Sigmoid colon (tissue), 7 donors: Measurements from ENCODE around the gene EHBP1. TPM values are rescaled to one million over a fixed set of nuclear protein-coding genes. Genes with fewer than 3 reads are reported as not detected.

ENCODE experiments used
- DNase-seq: peaks from one replicate; pipeline ENCODE4 v3.0.0-alpha.2; 2019
- H3K27ac ChIP-seq, 4 donors: fragments of 200-600 bp; sonication (generic); one replicate each; pipeline ENCODE4 v1.5.1; 2016 to 2019; ENCODE audit warnings: mild to moderate bottlenecking in 1 of 4
- H3K27me3 ChIP-seq, 3 donors: fragments of 200-600 bp; sonication (generic); one replicate each; pipeline ENCODE4 v1.5.1; 2019; ENCODE audit warnings: mild to moderate bottlenecking in 1 of 3
- H3K36me3 ChIP-seq, 4 donors: fragments of 200-600 bp; sonication (generic); one replicate each; pipeline ENCODE4 v1.5.1; 2016 to 2019
- H3K4me1 ChIP-seq, 4 donors: fragments of 200-600 bp; sonication (generic); one replicate each; pipeline ENCODE4 v1.5.1; 2017 to 2019
- H3K4me3 ChIP-seq, 4 donors: fragments of 200-600 bp; sonication (generic); one replicate each; pipeline ENCODE4 v1.5.1; 2017 to 2019; ENCODE audit warnings: mild to moderate bottlenecking in 2 of 4, moderate library complexity in 1 of 4
- H3K9me3 ChIP-seq, 4 donors: fragments of 200-600 bp in 3 of 4; sonication (generic) in 3 of 4; one replicate each; pipeline versions ENCODE4 v1.5.1 to v1.6.1; 2013 to 2019
- EP300 ChIP-seq, 4 donors: sonication (generic); formaldehyde crosslinking; IDR thresholded peaks; one replicate each; pipeline ENCODE4 v1.6.1; 2017; ENCODE audit warnings: antibody characterized with exemption in 4 of 4
- POLR2A ChIP-seq, 2 donors: fragments of 450-650 bp; IDR thresholded peaks; one replicate each; pipeline ENCODE4 v1.6.1; 2016; ENCODE audit warnings: antibody characterized with exemption in 2 of 2, mild to moderate bottlenecking in 2 of 2, moderate library complexity in 2 of 2
- POLR2AphosphoS5 ChIP-seq, 4 donors: sonication (generic); formaldehyde crosslinking; IDR thresholded peaks; one replicate each; pipeline ENCODE4 v1.6.1; 2017; ENCODE audit warnings: antibody characterized with exemption in 4 of 4
- WGBS, 2 donors: extraction: QIAGEN DNeasy Blood & Tissue Kit; methylation state at CpG; one replicate each; pipeline ENCODE4 v1.1.7; 2013; 5-methylcytosine and 5-hydroxymethylcytosine counted together
- intact Hi-C: fragments of 100-400 bp; cut with DNase I; formaldehyde crosslinking; loops from one replicate; pipeline ENCODE4 v1.15.1; 2023
- polyA plus RNA-seq, 3 donors: library from polyadenylated mRNA; stranded (reverse); fragments of 200-250 nt; gene quantifications; one replicate each; pipeline ENCODE4 v1.2.3, GENCODE V29; 2013
- small RNA-seq, 3 donors: library from RNA; depleted of rRNA; stranded (forward); fragments of <200 nt; gene quantifications; one replicate each; pipeline ENCODE3, GENCODE V24; 2016
- total RNA-seq, 4 donors: library from RNA; depleted of rRNA; stranded (reverse); fragments of >200 nt; gene quantifications; one replicate each; pipeline ENCODE4 v1.1.0, GENCODE V29; 2016
- TF ChIP-seq, protein P1 (sequence below), 4 experiments: fragments of 450-650 bp in 3 of 4; fragments of 200-600 bp in 1 of 4; IDR thresholded peaks; one replicate each; pipeline ENCODE4 v1.5.1; 2016 to 2019; ENCODE audit warnings: antibody characterized with exemption in 4 of 4, mild to moderate bottlenecking in 3 of 4, moderate library complexity in 2 of 4
- donor health status: healthy with polysubstance abuse.
- donor health status: Bipolar disorder and iron deficiency.
- donor health status: healthy.

The EHBP1 gene
- total and polyA plus RNA-seq, 7 donors: 12.7 to 161 (median 121) TPM

DNA sequence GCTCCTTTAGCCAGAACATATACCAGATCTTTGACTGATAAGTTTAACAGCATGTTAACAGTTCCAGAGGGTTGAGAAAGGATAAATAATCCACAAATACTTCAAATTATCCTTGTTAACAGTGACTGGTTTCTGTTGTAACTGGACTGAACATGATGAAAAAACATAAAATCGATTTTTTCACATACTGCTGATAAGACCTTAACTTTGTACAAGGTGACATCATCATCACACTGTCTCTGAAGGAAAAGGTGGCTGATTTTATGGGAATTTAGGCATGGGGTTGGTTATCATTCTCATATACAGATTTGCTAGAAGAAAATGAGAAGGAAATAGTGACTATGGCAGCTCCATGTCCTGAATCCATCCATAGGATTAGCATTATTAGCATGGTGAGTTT, 381.2 kb downstream of the EHBP1 start:
- H3K27me3 ChIP-seq: no peaks in the 10 kb centered on the region
- intact Hi-C loops: no loop called here
- TF ChIP-seq, protein P1, sequence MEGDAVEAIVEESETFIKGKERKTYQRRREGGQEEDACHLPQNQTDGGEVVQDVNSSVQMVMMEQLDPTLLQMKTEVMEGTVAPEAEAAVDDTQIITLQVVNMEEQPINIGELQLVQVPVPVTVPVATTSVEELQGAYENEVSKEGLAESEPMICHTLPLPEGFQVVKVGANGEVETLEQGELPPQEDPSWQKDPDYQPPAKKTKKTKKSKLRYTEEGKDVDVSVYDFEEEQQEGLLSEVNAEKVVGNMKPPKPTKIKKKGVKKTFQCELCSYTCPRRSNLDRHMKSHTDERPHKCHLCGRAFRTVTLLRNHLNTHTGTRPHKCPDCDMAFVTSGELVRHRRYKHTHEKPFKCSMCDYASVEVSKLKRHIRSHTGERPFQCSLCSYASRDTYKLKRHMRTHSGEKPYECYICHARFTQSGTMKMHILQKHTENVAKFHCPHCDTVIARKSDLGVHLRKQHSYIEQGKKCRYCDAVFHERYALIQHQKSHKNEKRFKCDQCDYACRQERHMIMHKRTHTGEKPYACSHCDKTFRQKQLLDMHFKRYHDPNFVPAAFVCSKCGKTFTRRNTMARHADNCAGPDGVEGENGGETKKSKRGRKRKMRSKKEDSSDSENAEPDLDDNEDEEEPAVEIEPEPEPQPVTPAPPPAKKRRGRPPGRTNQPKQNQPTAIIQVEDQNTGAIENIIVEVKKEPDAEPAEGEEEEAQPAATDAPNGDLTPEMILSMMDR (IDR thresholded peaks at IDR 0.05): no peak
- TF ChIP-seq POLR2A (IDR thresholded peaks at IDR 0.05): no peak
- TF ChIP-seq POLR2AphosphoS5 (IDR thresholded peaks at IDR 0.05): no peak
- no peak for TF ChIP-seq EP300 (IDR thresholded peaks at IDR 0.05)
- no peak overlapping the region for H3K4me3 ChIP-seq
- H3K9me3 ChIP-seq: no peaks in the 10 kb centered on the region
- H3K27ac ChIP-seq: no peak overlapping the region
- H3K4me1 ChIP-seq: no peaks in the 10 kb centered on the region
- H3K36me3 ChIP-seq: no peaks in the 10 kb centered on the region
- WGBS, 2 donors: 21 to 60% methylated on average over 1 of the region's 1 CpG
- DNase-seq: no peak

DNA sequence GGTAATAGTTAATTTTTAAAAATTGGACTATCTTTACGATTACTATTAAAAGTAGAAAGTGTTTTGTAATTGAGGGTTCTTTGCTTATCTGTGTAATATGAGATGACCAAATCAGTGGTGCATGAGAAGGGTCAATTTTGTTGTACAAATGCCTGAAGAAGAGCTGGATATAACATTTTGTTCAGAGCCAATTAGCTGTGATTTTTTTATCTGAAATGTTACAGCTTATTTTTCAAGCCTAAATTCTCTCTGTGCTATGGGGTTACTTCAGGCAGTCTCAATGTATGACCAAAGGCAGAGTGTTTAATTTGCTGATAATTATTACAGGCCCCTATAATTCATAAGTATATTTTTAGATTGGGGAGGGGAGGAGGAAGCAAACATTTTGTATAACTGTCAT, 386.9 kb downstream of the EHBP1 start:
- 86 to 93% methylated on average over 1 of the region's 1 CpG for WGBS, 2 donors
- H3K27ac ChIP-seq: no peak overlapping the region
- TF ChIP-seq POLR2AphosphoS5 (IDR thresholded peaks at IDR 0.05) (no peak), POLR2A (IDR thresholded peaks at IDR 0.05) (no peak), EP300 (IDR thresholded peaks at IDR 0.05) (no peak)
- TF ChIP-seq, protein P1 (IDR thresholded peaks at IDR 0.05): no peak

DNA sequence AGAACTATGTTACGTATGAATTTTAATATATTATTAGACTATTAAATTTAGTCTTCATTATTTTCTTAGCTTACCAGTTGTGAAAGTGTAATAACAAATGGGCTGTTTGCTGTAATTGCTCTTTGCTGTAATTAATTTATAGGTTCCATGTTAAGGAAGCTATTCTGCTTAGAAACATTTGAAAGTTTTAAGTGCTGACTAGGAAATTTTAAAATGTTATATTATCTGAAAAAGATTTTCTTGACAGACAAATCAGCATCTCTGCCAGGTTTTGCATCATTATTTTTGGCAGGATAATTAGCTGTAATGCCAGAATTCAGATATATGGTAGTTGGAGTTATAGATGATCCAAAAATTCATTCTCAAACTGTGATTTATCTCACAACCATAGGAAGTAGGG, 387.3 kb downstream of the EHBP1 start:
- Histone ChIP-seq H3K27ac (no peak overlapping the region), H3K27me3 (no peaks in the 10 kb centered on the region), H3K4me1 (no peaks in the 10 kb centered on the region), H3K4me3 (no peak overlapping the region), H3K9me3 (no peaks in the 10 kb centered on the region), H3K36me3 (no peaks in the 10 kb centered on the region)
- WGBS, 2 donors: 0% methylated on average over 1 of the region's 1 CpG
- DNase-seq: no peak
- TF ChIP-seq POLR2AphosphoS5 (IDR thresholded peaks at IDR 0.05) (no peak), POLR2A (IDR thresholded peaks at IDR 0.05) (no peak), EP300 (IDR thresholded peaks at IDR 0.05) (no peak)
- TF ChIP-seq, protein P1 (IDR thresholded peaks at IDR 0.05): no peak
- intact Hi-C loops: no loop called here

More for the DNA sequence above, 386.9 kb downstream of the EHBP1 start:
- intact Hi-C loops: no loop called here
- Histone ChIP-seq H3K9me3 (no peaks in the 10 kb centered on the region), H3K4me3 (no peak overlapping the region), H3K36me3 (no peaks in the 10 kb centered on the region), H3K4me1 (no peaks in the 10 kb centered on the region), H3K27me3 (no peaks in the 10 kb centered on the region)
- no peak for DNase-seq

DNA sequence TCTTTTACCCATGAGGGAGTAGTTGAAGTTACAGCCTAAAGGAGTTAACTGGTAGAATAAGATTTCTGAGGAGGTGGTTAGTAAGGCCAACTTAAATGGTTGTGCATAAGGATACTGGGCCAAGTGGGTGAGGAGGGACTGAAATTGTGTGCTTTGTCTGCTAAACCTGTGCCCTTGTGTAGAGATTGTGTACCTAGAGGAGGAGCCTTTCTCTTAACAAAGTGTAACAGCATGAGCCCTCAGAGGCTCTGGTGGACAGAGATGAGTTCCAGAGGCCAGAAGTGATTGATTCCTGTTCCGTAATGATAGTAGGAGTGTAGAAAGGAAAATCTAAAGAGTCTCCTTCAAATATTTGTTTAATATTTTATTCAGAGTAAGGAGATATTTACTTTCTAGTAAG, 388.0 kb downstream of the EHBP1 start:
- DNase-seq: no peak
- no peaks in the 10 kb centered on the region for H3K4me1 ChIP-seq
- intact Hi-C loops: no loop called here

More for the DNA sequence above, 388.0 kb downstream of the EHBP1 start:
- no peaks in the 10 kb centered on the region for H3K36me3 ChIP-seq
- no peaks in the 10 kb centered on the region for H3K9me3 ChIP-seq
- no peaks in the 10 kb centered on the region for H3K27me3 ChIP-seq
- WGBS, 2 donors: 88 to 94% methylated on average over 1 of the region's 1 CpG
- TF ChIP-seq POLR2AphosphoS5 (IDR thresholded peaks at IDR 0.05): no peak
- no peak for TF ChIP-seq EP300 (IDR thresholded peaks at IDR 0.05)
- TF ChIP-seq, protein P1 (IDR thresholded peaks at IDR 0.05): no peak
- TF ChIP-seq POLR2A (IDR thresholded peaks at IDR 0.05): no peak
- no peak overlapping the region for H3K27ac ChIP-seq
- no peak overlapping the region for H3K4me3 ChIP-seq

Small RNAs within 50 kb of the gene (small RNA-seq; reads per million reads assigned to genes)
- gene RF00019: 0 reads per million in 3 donors

Other genes starting within 250 kb of the EHBP1 start
- 1 to 10 TPM; 1.5 to 3.4 (median 2.1) TPM for gene TMEM17, start 199.5 kb upstream of the EHBP1 start, total RNA-seq
- gene TMEM17, start 199.5 kb upstream of the EHBP1 start, polyA plus RNA-seq: under 1 TPM in 1 of 3 donors, not detected in 2; 0.73 TPM